Neural cell (in vitro differentiated cells): ENCODE results near the gene MAOB. TPM values are rescaled to one million over a fixed set of nuclear protein-coding genes. Genes with fewer than 3 reads are reported as not detected.

Source experiments
- H2AFZ ChIP-seq: fragments of 200-600, 300-800 bp; sonication (generic), shearing (Covaris generic); 2 replicates; pipeline ENCODE4 v1.6.0; 2014; ENCODE audit warnings: low read depth, mild to moderate bottlenecking, antibody characterized with exemption, low read length, moderate library complexity
- H3F3A ChIP-seq: fragments of 200-600 bp; shearing (Covaris generic); 2 replicates; pipeline ENCODE4 v1.6.1; 2016; ENCODE audit warnings: mild to moderate bottlenecking, moderate library complexity, mixed read lengths, antibody characterized with exemption, low read length; ENCODE audit not compliant: insufficient read depth, poor library complexity, severe bottlenecking
- H3K27ac ChIP-seq: fragments of 200-600, 300-800 bp; sonication (generic), shearing (Covaris generic); 2 replicates; pipeline ENCODE4 v1.5.1; 2014; ENCODE audit warnings: mild to moderate bottlenecking, low read length, moderate library complexity
- H3K27me3 ChIP-seq: fragments of 300-800, 200-600 bp; sonication (generic), shearing (Covaris generic); 2 replicates; pipeline ENCODE4 v1.6.0; 2014; ENCODE audit warnings: mild to moderate bottlenecking, low read depth, low read length, moderate library complexity; ENCODE audit not compliant: insufficient read depth
- H3K36me3 ChIP-seq: fragments of 300-800, 200-600 bp; sonication (generic), shearing (Covaris generic); 2 replicates; pipeline ENCODE4 v1.5.1; 2014; ENCODE audit warnings: mild to moderate bottlenecking, antibody characterized with exemption, low read length, moderate library complexity; ENCODE audit not compliant: insufficient read depth
- H3K4me2 ChIP-seq: fragments of 300-800, 200-600 bp; sonication (generic), shearing (Covaris generic); 2 replicates; pipeline ENCODE4 v1.6.0; 2014; ENCODE audit warnings: mild to moderate bottlenecking, low read length
- H3K4me3 ChIP-seq: fragments of 300-800, 200-600 bp; sonication (generic), shearing (Covaris generic); 2 replicates; pipeline ENCODE4 v1.5.1; 2014; ENCODE audit warnings: mild to moderate bottlenecking, low read length, moderate library complexity
- H3K79me2 ChIP-seq: fragments of 200-600 bp; shearing (Covaris generic); replicated peaks from 2 replicates; pipeline ENCODE4 v1.6.0; 2014; ENCODE audit warnings: mild to moderate bottlenecking, low read length, moderate library complexity; ENCODE audit not compliant: insufficient read depth
- H3K9ac ChIP-seq: fragments of 300-800, 200-600 bp; sonication (generic), shearing (Covaris generic); 2 replicates; pipeline ENCODE4 v1.6.1; 2016; ENCODE audit warnings: mild to moderate bottlenecking, low read length, mixed read lengths
- H3K9me2 ChIP-seq: fragments of 200-600 bp; shearing (Covaris generic); 2 replicates; pipeline ENCODE4 v1.6.1; 2016; ENCODE audit warnings: mild to moderate bottlenecking, low read length, mixed read lengths; ENCODE audit not compliant: insufficient read depth
- H3K9me3 ChIP-seq: fragments of 200-600, 300-800 bp; sonication (generic), shearing (Covaris generic); 2 replicates; pipeline ENCODE4 v1.6.1; 2016; ENCODE audit warnings: mild to moderate bottlenecking, mixed run types, low read length, moderate library complexity, mixed read lengths
- H4K20me1 ChIP-seq: fragments of 200-600 bp; shearing (Covaris generic); 2 replicates; pipeline ENCODE4 v1.6.1; 2016; ENCODE audit warnings: mild to moderate bottlenecking, mixed run types; ENCODE audit not compliant: insufficient read depth
- EP300 ChIP-seq: fragments of 450-650 bp; conservative IDR thresholded peaks from 2 replicates; pipeline ENCODE4 v1.6.1; 2014; ENCODE audit warnings: antibody characterized with exemption, mild to moderate bottlenecking, moderate library complexity; ENCODE audit not compliant: poor library complexity, severe bottlenecking
- EZH2 ChIP-seq: fragments of 200-600, 300-800 bp; shearing (Covaris generic), sonication (generic); IDR thresholded peaks from 2 replicates; pipeline ENCODE4 v1.6.1; 2014; ENCODE audit warnings: antibody characterized with exemption, low read length, borderline replicate concordance, mild to moderate bottlenecking; ENCODE audit not compliant: insufficient read depth, poor library complexity, severe bottlenecking
- MXI1 ChIP-seq: fragments of 450-650 bp; conservative IDR thresholded peaks from 2 replicates; pipeline ENCODE4 v1.6.1; 2014; ENCODE audit warnings: antibody characterized with exemption, mild to moderate bottlenecking; ENCODE audit not compliant: poor library complexity, severe bottlenecking
- POLR2AphosphoS5 ChIP-seq: IDR thresholded peaks from 2 replicates; pipeline ENCODE4 v1.6.1; 2012
- RAD21 ChIP-seq: fragments of 450-650 bp; conservative IDR thresholded peaks from 2 replicates; pipeline ENCODE4 v1.6.1; 2014; ENCODE audit warnings: antibody characterized with exemption, mild to moderate bottlenecking, moderate library complexity
- REST ChIP-seq: IDR thresholded peaks from 2 replicates; pipeline ENCODE4 v1.6.1; 2012; ENCODE audit warnings: borderline replicate concordance
- SMC3 ChIP-seq: fragments of 450-650 bp; conservative IDR thresholded peaks from 2 replicates; pipeline ENCODE4 v1.6.1; 2014; ENCODE audit warnings: antibody characterized with exemption, mild to moderate bottlenecking, moderate library complexity; ENCODE audit not compliant: poor library complexity
- TAF1 ChIP-seq: IDR thresholded peaks from 2 replicates; pipeline ENCODE4 v1.6.1; 2012; ENCODE audit warnings: low read depth
- polyA plus RNA-seq: library from polyadenylated mRNA; depleted of rRNA; stranded (reverse); fragments of >200 nt; gene quantifications from 2 replicates; pipeline ENCODE4 v1.2.3, GENCODE V29; 2014
- TF ChIP-seq, protein P1 (sequence below): fragments of 450-650 bp; IDR thresholded peaks from 2 replicates; pipeline ENCODE4 v1.5.1; 2014; ENCODE audit warnings: antibody characterized with exemption, mild to moderate bottlenecking, moderate library complexity; ENCODE audit not compliant: poor library complexity, severe bottlenecking

MAOB gene
- polyA plus RNA-seq, 1 donor from 2014 or later: not detected

- no peaks in the 10 kb centered on the region for H3K27me3 ChIP-seq
- no peaks in the 10 kb centered on the region for H3K36me3 ChIP-seq
- no peaks in the 10 kb centered on the region for H3F3A ChIP-seq
- H3K4me3 ChIP-seq: no peak overlapping the region
- no peak for TF ChIP-seq RAD21
- TF ChIP-seq, protein P1, sequence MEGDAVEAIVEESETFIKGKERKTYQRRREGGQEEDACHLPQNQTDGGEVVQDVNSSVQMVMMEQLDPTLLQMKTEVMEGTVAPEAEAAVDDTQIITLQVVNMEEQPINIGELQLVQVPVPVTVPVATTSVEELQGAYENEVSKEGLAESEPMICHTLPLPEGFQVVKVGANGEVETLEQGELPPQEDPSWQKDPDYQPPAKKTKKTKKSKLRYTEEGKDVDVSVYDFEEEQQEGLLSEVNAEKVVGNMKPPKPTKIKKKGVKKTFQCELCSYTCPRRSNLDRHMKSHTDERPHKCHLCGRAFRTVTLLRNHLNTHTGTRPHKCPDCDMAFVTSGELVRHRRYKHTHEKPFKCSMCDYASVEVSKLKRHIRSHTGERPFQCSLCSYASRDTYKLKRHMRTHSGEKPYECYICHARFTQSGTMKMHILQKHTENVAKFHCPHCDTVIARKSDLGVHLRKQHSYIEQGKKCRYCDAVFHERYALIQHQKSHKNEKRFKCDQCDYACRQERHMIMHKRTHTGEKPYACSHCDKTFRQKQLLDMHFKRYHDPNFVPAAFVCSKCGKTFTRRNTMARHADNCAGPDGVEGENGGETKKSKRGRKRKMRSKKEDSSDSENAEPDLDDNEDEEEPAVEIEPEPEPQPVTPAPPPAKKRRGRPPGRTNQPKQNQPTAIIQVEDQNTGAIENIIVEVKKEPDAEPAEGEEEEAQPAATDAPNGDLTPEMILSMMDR: no peak
- no peak for TF ChIP-seq REST
- TF ChIP-seq TAF1: no peak
- TF ChIP-seq SMC3: no peak
- TF ChIP-seq EP300: no peak
- TF ChIP-seq POLR2AphosphoS5: no peak
- no peak for TF ChIP-seq MXI1
- no peak for TF ChIP-seq EZH2
- H3K9me2 ChIP-seq: no peaks in the 10 kb centered on the region
- H3K9me3 ChIP-seq: no peaks in the 10 kb centered on the region
- H4K20me1 ChIP-seq: no peaks in the 10 kb centered on the region
- H3K79me2 ChIP-seq: no peaks in the 10 kb centered on the region
- no peak overlapping the region for H3K27ac ChIP-seq
- H3K4me2 ChIP-seq: no peak overlapping the region
- H3K9ac ChIP-seq: no peak overlapping the region
- H2AFZ ChIP-seq: no peak overlapping the region
Observed at GRCh38 chrX:43878906-43879526, 3.2 kb downstream of the MAOB start.

- Histone ChIP-seq H3K36me3 (no peaks in the 10 kb centered on the region), H3K27ac (no peak overlapping the region), H3K9me2 (no peaks in the 10 kb centered on the region), H3K79me2 (no peaks in the 10 kb centered on the region), H3K4me2 (no peak overlapping the region), H3K27me3 (no peaks in the 10 kb centered on the region), H2AFZ (no peak overlapping the region), H3K9ac (no peak overlapping the region), H4K20me1 (no peaks in the 10 kb centered on the region), H3F3A (no peaks in the 10 kb centered on the region), H3K4me3 (no peak overlapping the region), H3K9me3 (no peaks in the 10 kb centered on the region)
- no peak for TF ChIP-seq REST
- no peak for TF ChIP-seq EZH2
- no peak for TF ChIP-seq RAD21
- TF ChIP-seq TAF1: no peak
- no peak for TF ChIP-seq POLR2AphosphoS5
- TF ChIP-seq, protein P1: no peak
- no peak for TF ChIP-seq MXI1
- no peak for TF ChIP-seq SMC3
- TF ChIP-seq EP300: no peak
Observed at GRCh38 chrX:43876680-43877079, 5.6 kb downstream of the MAOB start.
